Left ventricle myocardium inferior (tissue), 1 donor: Measurements from ENCODE around the gene KANSL1. TPM values are rescaled to one million over a fixed set of nuclear protein-coding genes. Genes with fewer than 3 reads are reported as not detected.

Source experiments
- DNase-seq: peaks from one replicate; pipeline ENCODE4 v3.0.0-alpha.2; 2020
- H3K27ac ChIP-seq: fragments of 200-600 bp; replicated peaks from 2 replicates; pipeline ENCODE4 v1.8.0; 2021
- H3K27me3 ChIP-seq: fragments of 200-600 bp; 2 replicates; pipeline ENCODE4 v1.8.0; 2021; ENCODE audit warnings: low read depth
- H3K36me3 ChIP-seq: fragments of 200-600 bp; 2 replicates; pipeline ENCODE4 v1.8.0; 2021
- H3K4me1 ChIP-seq: fragments of 200-600 bp; 2 replicates; pipeline ENCODE4 v1.8.0; 2021
- H3K4me3 ChIP-seq: fragments of 200-600 bp; 2 replicates; pipeline ENCODE4 v1.8.0; 2021; ENCODE audit warnings: mild to moderate bottlenecking, moderate library complexity
- H3K9me3 ChIP-seq: fragments of 200-600 bp; replicated peaks from 2 replicates; pipeline ENCODE4 v1.8.0; 2021
- intact Hi-C: fragments of 100-400 bp; cut with micrococcal nuclease; formaldehyde crosslinking; loops from one replicate; pipeline ENCODE4 v1.11.0; 2022
- total RNA-seq: library from RNA; stranded (reverse); fragmentation: NEBNext Ultra II Directional; extraction: Animal tissue kit (Norgen Biotek cat#: 25700); gene quantifications from one replicate; pipeline ENCODE4 v1.2.1, GENCODE V29; 2021
- TF ChIP-seq, protein P1 (sequence below): fragments of 200-600 bp; IDR thresholded peaks from 2 replicates; pipeline ENCODE4 v1.8.0; 2021; ENCODE audit warnings: antibody characterized with exemption, mild to moderate bottlenecking, borderline replicate concordance
- donor health status: DM: no; HTN: yes; CAD: no; lungs with severe emphysema.

KANSL1 gene
- total RNA-seq, 1 donor from 2014 or later = 23.7 TPM

- Histone ChIP-seq H3K4me1 (no peaks in the 10 kb centered on the region), H3K4me3 (no peak overlapping the region), H3K9me3 (no peaks in the 10 kb centered on the region), H3K27me3 (no peaks in the 10 kb centered on the region), H3K36me3 (no peaks in the 10 kb centered on the region), H3K27ac (no peak overlapping the region)
- DNase-seq = no peak
- TF ChIP-seq, protein P1, sequence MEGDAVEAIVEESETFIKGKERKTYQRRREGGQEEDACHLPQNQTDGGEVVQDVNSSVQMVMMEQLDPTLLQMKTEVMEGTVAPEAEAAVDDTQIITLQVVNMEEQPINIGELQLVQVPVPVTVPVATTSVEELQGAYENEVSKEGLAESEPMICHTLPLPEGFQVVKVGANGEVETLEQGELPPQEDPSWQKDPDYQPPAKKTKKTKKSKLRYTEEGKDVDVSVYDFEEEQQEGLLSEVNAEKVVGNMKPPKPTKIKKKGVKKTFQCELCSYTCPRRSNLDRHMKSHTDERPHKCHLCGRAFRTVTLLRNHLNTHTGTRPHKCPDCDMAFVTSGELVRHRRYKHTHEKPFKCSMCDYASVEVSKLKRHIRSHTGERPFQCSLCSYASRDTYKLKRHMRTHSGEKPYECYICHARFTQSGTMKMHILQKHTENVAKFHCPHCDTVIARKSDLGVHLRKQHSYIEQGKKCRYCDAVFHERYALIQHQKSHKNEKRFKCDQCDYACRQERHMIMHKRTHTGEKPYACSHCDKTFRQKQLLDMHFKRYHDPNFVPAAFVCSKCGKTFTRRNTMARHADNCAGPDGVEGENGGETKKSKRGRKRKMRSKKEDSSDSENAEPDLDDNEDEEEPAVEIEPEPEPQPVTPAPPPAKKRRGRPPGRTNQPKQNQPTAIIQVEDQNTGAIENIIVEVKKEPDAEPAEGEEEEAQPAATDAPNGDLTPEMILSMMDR = no peak
- intact Hi-C loops = no loop called here
Observed at GRCh38 chr17:45995627-45996270, 197.5 kb downstream of the KANSL1 start.

DNA sequence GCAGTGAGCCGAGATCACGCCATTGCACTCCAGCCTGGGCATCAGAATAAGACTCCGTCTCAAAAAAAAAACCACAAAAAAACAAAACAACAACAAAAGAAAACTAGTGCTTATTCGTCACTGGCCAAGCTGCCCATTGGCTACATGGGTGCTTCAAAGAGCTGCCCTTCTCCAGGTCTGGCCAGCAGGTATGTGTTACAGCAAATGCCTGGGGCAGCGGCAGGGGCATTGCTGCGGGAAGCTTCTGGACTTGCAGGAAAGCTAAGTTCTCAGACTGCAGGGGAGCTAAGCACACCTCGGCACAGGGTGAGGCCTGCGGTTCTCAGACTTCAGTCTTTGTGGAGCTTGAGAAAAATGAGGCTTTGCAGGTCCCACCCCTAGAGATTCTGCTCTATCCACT lies 198.2 kb downstream of the KANSL1 start:
- no peaks in the 10 kb centered on the region for H3K9me3 ChIP-seq
- no peaks in the 10 kb centered on the region for H3K27me3 ChIP-seq
- H3K27ac ChIP-seq = no peak overlapping the region
- H3K4me3 ChIP-seq = no peak overlapping the region
- no peaks in the 10 kb centered on the region for H3K36me3 ChIP-seq
- intact Hi-C loops = no loop called here
- TF ChIP-seq, protein P1 = no peak
- DNase-seq = no peak
- no peaks in the 10 kb centered on the region for H3K4me1 ChIP-seq

DNA sequence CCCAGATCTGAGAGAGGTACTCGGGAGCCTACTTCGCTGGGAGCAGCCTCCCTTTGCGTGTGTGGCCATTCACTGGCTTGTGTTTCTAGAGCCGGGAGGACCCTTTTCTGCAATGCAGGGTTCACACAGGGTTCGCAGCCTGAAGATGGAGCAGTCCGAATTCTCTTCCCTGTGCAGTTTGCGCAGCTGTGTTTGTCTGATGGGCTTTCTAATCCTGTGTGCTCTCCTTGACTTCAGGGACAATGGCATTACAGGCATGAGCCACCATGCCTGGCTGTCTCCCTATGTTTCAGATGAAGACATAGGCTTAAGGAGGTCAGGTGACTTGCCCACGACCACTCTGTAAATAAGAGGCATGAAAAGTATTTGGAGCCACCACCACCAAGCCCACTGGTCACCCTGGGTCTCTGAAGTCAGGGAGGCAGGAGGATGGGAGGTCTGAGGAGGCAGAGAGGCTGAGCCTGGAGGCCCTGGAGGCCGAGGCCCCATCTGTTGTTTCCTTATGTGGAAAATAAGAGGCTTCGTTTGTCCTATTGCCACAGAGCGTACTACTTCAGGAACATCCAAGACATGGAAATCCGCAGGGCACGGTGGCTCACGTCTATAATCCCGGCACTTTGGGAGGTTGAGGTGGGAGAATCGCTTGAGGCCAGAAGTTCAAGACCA lies 199.1 kb downstream of the KANSL1 start:
- H3K27ac ChIP-seq = no peak overlapping the region
- no peak for DNase-seq
- intact Hi-C loops = no loop called here
- H3K36me3 ChIP-seq = no peaks in the 10 kb centered on the region
- no peak overlapping the region for H3K4me3 ChIP-seq
- TF ChIP-seq, protein P1 = no peak
- H3K9me3 ChIP-seq = no peaks in the 10 kb centered on the region
- no peaks in the 10 kb centered on the region for H3K4me1 ChIP-seq
- H3K27me3 ChIP-seq = no peaks in the 10 kb centered on the region

DNA sequence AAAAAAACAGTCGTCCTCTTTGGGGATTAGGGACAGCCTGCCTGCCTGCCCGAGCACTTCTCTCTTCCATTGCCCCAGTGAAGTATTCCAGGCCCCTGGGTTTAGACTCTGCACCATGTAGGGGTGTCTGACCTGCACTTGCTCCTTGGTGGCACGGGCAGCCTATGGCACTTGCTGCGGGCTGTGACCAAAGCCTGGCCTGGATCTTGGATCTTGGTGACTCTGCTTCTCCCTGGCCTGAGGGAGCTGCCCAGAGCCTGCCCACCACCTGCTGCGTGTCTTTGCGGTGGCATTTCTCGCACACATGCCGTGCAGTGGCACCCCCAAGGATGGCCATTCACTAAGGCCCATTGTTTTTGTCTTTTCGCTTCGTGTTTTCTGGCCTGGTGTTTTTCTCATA lies 200.3 kb downstream of the KANSL1 start:
- H3K4me1 ChIP-seq = no peaks in the 10 kb centered on the region
- H3K9me3 ChIP-seq = no peaks in the 10 kb centered on the region
- no peaks in the 10 kb centered on the region for H3K36me3 ChIP-seq
- TF ChIP-seq, protein P1 = no peak
- intact Hi-C loops = no loop called here
- DNase-seq = no peak
- H3K27me3 ChIP-seq = no peaks in the 10 kb centered on the region
- H3K27ac ChIP-seq = no peak overlapping the region
- H3K4me3 ChIP-seq = no peak overlapping the region

GRCh38 chr17:45992175-45992574 lies 201.1 kb downstream of the KANSL1 start:
- Histone ChIP-seq H3K27me3 (no peaks in the 10 kb centered on the region), H3K9me3 (no peaks in the 10 kb centered on the region), H3K4me1 (no peaks in the 10 kb centered on the region), H3K27ac (no peak overlapping the region), H3K36me3 (no peaks in the 10 kb centered on the region), H3K4me3 (no peak overlapping the region)
- no peak for DNase-seq
- TF ChIP-seq, protein P1 = no peak
- intact Hi-C loops = no loop called here
